MM.1S (cell line): ENCODE results near the gene TDRD7.

Experiments used
- DNase-seq: peaks from one replicate; pipeline ENCODE4 v3.0.0-alpha.2; 2015
- H2AFZ ChIP-seq: fragments of 300-600 bp; sonication (generic); 2 replicates; pipeline ENCODE4 v1.6.0; 2016; ENCODE audit warnings: antibody characterized with exemption, low read length
- H3F3A ChIP-seq: fragments of 300-600 bp; sonication (generic); 2 replicates; pipeline ENCODE4 v1.6.1; 2016; ENCODE audit warnings: mild to moderate bottlenecking, antibody characterized with exemption, low read length, moderate library complexity, mixed read lengths; ENCODE audit not compliant: insufficient read depth
- H3K27ac ChIP-seq: fragments of 300-600 bp; sonication (generic); 2 replicates; pipeline ENCODE4 v1.5.1; 2016; ENCODE audit warnings: mild to moderate bottlenecking, low read length
- H3K27me3 ChIP-seq: fragments of 300-600 bp; sonication (generic); replicated peaks from 2 replicates; pipeline ENCODE4 v1.6.0; 2016; ENCODE audit warnings: low read length; ENCODE audit not compliant: insufficient read depth
- H3K36me3 ChIP-seq: fragments of 300-600 bp; sonication (generic); replicated peaks from 2 replicates; pipeline ENCODE4 v1.6.1; 2016; ENCODE audit warnings: mild to moderate bottlenecking, low read length, mixed read lengths; ENCODE audit not compliant: insufficient read depth
- H3K4me1 ChIP-seq: fragments of 300-600 bp; sonication (generic); 2 replicates; pipeline ENCODE4 v1.6.1; 2016; ENCODE audit warnings: low read length, mixed read lengths
- H3K4me2 ChIP-seq: fragments of 300-600 bp; sonication (generic); 2 replicates; pipeline ENCODE4 v1.6.0; 2016; ENCODE audit warnings: low read depth, low read length
- H3K4me3 ChIP-seq: fragments of 300-600 bp; sonication (generic); 2 replicates; pipeline ENCODE4 v1.5.1; 2016; ENCODE audit warnings: low read length, mixed read lengths
- H3K79me2 ChIP-seq: fragments of 300-600 bp; sonication (generic); 2 replicates; pipeline ENCODE4 v1.6.1; 2016; ENCODE audit warnings: mixed run types, low read length, mixed read lengths
- H3K9ac ChIP-seq: fragments of 300-600 bp; sonication (generic); 2 replicates; pipeline ENCODE4 v1.6.1; 2016; ENCODE audit warnings: low read length, mixed read lengths
- H3K9me2 ChIP-seq: fragments of 300-600 bp; sonication (generic); replicated peaks from 2 replicates; pipeline ENCODE4 v1.6.1; 2016; ENCODE audit warnings: mild to moderate bottlenecking, low read length, mixed read lengths; ENCODE audit not compliant: insufficient read depth
- H3K9me3 ChIP-seq: fragments of 300-600 bp; sonication (generic); replicated peaks from 2 replicates; pipeline ENCODE4 v1.6.1; 2016; ENCODE audit warnings: mild to moderate bottlenecking, low read length, mixed read lengths; ENCODE audit not compliant: insufficient read depth
- H4K20me1 ChIP-seq: fragments of 300-600 bp; sonication (generic); 2 replicates; pipeline ENCODE4 v1.6.1; 2016; ENCODE audit warnings: mild to moderate bottlenecking, low read length, moderate library complexity, mixed read lengths; ENCODE audit not compliant: insufficient read depth
- EZH2 ChIP-seq: fragments of 300-600 bp; sonication (generic); optimal IDR thresholded peaks from 2 replicates; pipeline ENCODE3; 2017; ENCODE audit warnings: low read depth, mild to moderate bottlenecking, antibody characterized with exemption, low read length, mixed read lengths
- EZH2phosphoT487 ChIP-seq: fragments of 300-600 bp; sonication (generic); IDR thresholded peaks from 2 replicates; pipeline ENCODE4 v1.6.1; 2018; ENCODE audit warnings: antibody characterized with exemption, low read length
- TF ChIP-seq, protein P1 (sequence below): fragments of 300-600 bp; sonication (generic); IDR thresholded peaks from 2 replicates; pipeline ENCODE4 v1.5.1; 2016; ENCODE audit warnings: antibody characterized with exemption, low read length, mixed read lengths

TDRD7 gene

DNA sequence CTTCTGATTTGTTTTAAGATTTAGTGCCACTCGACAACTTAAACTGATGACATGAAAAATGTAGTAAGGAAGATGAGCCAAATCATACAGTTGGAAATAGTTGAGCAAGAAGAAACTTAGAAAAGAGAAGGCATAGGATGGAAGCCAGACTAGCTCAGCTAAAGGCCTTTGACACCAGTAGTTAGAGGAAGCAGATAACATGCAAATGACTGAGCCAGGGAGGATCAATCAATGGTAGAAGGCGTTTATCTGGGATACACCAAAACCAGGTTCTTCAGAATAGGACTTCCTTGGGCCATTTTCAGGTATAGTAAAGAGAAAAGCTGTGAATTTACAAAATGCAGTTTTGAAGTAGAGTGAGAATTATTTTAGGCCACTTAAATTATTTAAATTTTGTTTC lies 3.2 kb downstream of the TDRD7 start:
- TF ChIP-seq EZH2 (no peak), EZH2phosphoT487 (no peak)
- TF ChIP-seq, protein P1, sequence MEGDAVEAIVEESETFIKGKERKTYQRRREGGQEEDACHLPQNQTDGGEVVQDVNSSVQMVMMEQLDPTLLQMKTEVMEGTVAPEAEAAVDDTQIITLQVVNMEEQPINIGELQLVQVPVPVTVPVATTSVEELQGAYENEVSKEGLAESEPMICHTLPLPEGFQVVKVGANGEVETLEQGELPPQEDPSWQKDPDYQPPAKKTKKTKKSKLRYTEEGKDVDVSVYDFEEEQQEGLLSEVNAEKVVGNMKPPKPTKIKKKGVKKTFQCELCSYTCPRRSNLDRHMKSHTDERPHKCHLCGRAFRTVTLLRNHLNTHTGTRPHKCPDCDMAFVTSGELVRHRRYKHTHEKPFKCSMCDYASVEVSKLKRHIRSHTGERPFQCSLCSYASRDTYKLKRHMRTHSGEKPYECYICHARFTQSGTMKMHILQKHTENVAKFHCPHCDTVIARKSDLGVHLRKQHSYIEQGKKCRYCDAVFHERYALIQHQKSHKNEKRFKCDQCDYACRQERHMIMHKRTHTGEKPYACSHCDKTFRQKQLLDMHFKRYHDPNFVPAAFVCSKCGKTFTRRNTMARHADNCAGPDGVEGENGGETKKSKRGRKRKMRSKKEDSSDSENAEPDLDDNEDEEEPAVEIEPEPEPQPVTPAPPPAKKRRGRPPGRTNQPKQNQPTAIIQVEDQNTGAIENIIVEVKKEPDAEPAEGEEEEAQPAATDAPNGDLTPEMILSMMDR = no peak
- no peak overlapping the region for H3K4me2 ChIP-seq

DNA sequence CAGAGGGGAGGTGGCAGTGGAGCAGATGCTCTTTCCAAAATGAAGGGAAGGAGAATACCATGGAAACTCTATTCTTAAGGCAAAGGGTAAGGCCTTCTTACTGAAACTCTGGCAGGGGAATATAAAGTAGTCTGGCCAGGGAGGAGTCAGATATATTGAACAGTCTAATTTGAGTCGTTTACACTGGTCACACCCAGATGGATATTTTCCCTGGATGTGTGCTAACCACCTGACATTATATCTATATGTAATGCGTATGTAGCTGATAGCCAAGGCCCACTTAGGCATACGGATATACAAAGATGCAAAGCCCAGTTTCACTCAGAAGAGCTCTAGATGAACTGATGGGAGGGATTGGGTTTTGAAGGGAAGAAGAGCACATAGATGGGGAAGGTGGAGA lies 7.0 kb downstream of the TDRD7 start:
- no peaks in the 10 kb centered on the region for H3K4me1 ChIP-seq

More for the DNA sequence above, 3.2 kb downstream of the TDRD7 start:
- Histone ChIP-seq H2AFZ (no peak overlapping the region), H3K9me2 (no peaks in the 10 kb centered on the region), H3K27ac (no peak overlapping the region), H3K27me3 (no peaks in the 10 kb centered on the region), H3K36me3 (no peaks in the 10 kb centered on the region), H3K9ac (no peak overlapping the region), H3K79me2 (no peaks in the 10 kb centered on the region), H3K9me3 (no peaks in the 10 kb centered on the region), H3F3A (peaks cover 18% of the 10 kb centered on the region), H3K4me3 (no peak overlapping the region), H4K20me1 (no peaks in the 10 kb centered on the region), H3K4me1 (no peaks in the 10 kb centered on the region)
- no peak for DNase-seq

DNA sequence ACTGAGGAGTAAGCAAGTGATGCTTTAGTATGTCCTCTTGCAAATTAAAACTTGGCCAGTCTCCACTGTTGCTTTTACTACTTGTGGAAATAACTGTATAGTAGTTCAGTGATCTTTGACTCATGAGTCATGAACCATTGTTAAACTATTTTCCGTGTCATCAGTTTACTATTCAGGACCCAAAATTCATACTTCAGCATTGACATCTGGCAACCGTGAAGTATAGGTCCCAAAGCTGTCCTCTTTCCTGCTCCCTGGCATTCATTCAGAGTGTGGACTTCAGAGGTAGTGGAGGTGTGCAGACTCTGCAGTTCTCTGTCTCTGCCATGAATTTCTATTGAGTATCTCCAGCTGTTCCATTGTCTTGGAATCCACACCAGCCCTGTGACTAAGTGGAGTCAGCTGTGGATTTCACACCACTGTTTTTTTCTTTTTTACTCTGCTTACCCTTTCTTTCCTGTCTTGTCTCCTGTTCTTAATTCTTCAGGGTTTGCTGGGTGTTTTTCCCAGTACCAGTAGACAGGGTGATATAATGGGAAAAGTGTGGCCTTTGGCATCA lies 7.5 kb downstream of the TDRD7 start:
- no peaks in the 10 kb centered on the region for H3K9me2 ChIP-seq
- no peaks in the 10 kb centered on the region for H3K9me3 ChIP-seq
- no peaks in the 10 kb centered on the region for H3K36me3 ChIP-seq
- H3F3A ChIP-seq = no peaks in the 10 kb centered on the region
- H2AFZ ChIP-seq = no peak overlapping the region
- DNase-seq = no peak
- no peaks in the 10 kb centered on the region for H3K27me3 ChIP-seq
- no peak overlapping the region for H3K4me3 ChIP-seq
- no peaks in the 10 kb centered on the region for H3K4me1 ChIP-seq
- TF ChIP-seq EZH2phosphoT487 (no peak), EZH2 (no peak)
- TF ChIP-seq, protein P1 = no peak
- no peak overlapping the region for H3K4me2 ChIP-seq
- no peaks in the 10 kb centered on the region for H3K79me2 ChIP-seq
- H4K20me1 ChIP-seq = no peaks in the 10 kb centered on the region
- H3K9ac ChIP-seq = no peak overlapping the region
- no peak overlapping the region for H3K27ac ChIP-seq

More for the DNA sequence above, 7.0 kb downstream of the TDRD7 start:
- no peaks in the 10 kb centered on the region for H3K79me2 ChIP-seq
- no peak overlapping the region for H3K27ac ChIP-seq
- H3K4me3 ChIP-seq = no peak overlapping the region
- H3K36me3 ChIP-seq = no peaks in the 10 kb centered on the region
- no peaks in the 10 kb centered on the region for H3K9me2 ChIP-seq
- no peak overlapping the region for H3K9ac ChIP-seq
- H2AFZ ChIP-seq = no peak overlapping the region
- no peak overlapping the region for H3K4me2 ChIP-seq
- H4K20me1 ChIP-seq = no peaks in the 10 kb centered on the region
- H3F3A ChIP-seq = no peaks in the 10 kb centered on the region
- TF ChIP-seq EZH2 (no peak), EZH2phosphoT487 (no peak)
- TF ChIP-seq, protein P1 = no peak
- no peaks in the 10 kb centered on the region for H3K9me3 ChIP-seq
- DNase-seq = no peak
- H3K27me3 ChIP-seq = no peaks in the 10 kb centered on the region
